Liver (tissue), 9 donors: ENCODE measurements around the gene LRMDA. TPM values are rescaled to one million over a fixed set of nuclear protein-coding genes. Genes with fewer than 3 reads are reported as not detected.
"Not testable (repeated sequence)": the region's sequence is repeated elsewhere in the genome, so short reads cannot be mapped to it uniquely, and the experiment has no call there.

Experiments used
- DNase-seq: peaks from one replicate; pipeline ENCODE4 v3.0.0-alpha.2; 2017; ENCODE audit warnings: low spot score
- H3K27ac ChIP-seq, 2 donors: one replicate each; pipeline ENCODE4 v1.7.0; 2013; ENCODE audit warnings: inconsistent platforms in 2 of 2, low read length in 2 of 2, control low read depth in 1 of 2, low read depth in 1 of 2, mild to moderate bottlenecking in 1 of 2
- H3K27me3 ChIP-seq, 4 donors: one replicate each; pipeline versions ENCODE4 v1.6.1 to v1.7.0; 2013; ENCODE audit warnings: low read length in 3 of 4, inconsistent platforms in 1 of 4, mild to moderate bottlenecking in 1 of 4, moderate library complexity in 1 of 4; ENCODE audit not compliant: control insufficient read depth in 4 of 4, insufficient read depth in 4 of 4
- H3K36me3 ChIP-seq, 4 donors: one replicate each; pipeline versions ENCODE4 v1.6.1 to v1.7.0; 2013; ENCODE audit warnings: low read length in 3 of 4, mild to moderate bottlenecking in 3 of 4, low read depth in 1 of 4, moderate library complexity in 1 of 4; ENCODE audit not compliant: control insufficient read depth in 4 of 4, insufficient read depth in 3 of 4
- H3K4me1 ChIP-seq, 4 donors: one replicate each; pipeline versions ENCODE4 v1.6.1 to v1.7.0; 2013; ENCODE audit warnings: low read length in 3 of 4, mild to moderate bottlenecking in 3 of 4, moderate library complexity in 1 of 4; ENCODE audit not compliant: control insufficient read depth in 4 of 4, insufficient read depth in 4 of 4
- H3K4me3 ChIP-seq, 3 donors: one replicate each; pipeline versions ENCODE4 v1.6.1 to v1.7.0; 2013; ENCODE audit warnings: low read length in 3 of 3, control low read depth in 1 of 3, low read depth in 1 of 3, mild to moderate bottlenecking in 1 of 3
- H3K9ac ChIP-seq, 2 donors: one replicate each; pipeline ENCODE4 v1.7.0; 2013; ENCODE audit warnings: low read length in 2 of 2, mild to moderate bottlenecking in 2 of 2, moderate library complexity in 2 of 2, control low read depth in 1 of 2, low read depth in 1 of 2
- H3K9me3 ChIP-seq, 4 donors: one replicate each; pipeline versions ENCODE4 v1.6.1 to v1.7.0; 2013; ENCODE audit warnings: low read length in 3 of 4; ENCODE audit not compliant: control insufficient read depth in 4 of 4
- EGR1 ChIP-seq, 2 donors: IDR thresholded peaks; 2 replicates each; pipeline ENCODE4 v1.6.1; 2016 to 2018; ENCODE audit warnings: antibody characterized with exemption in 2 of 2, low read depth in 2 of 2
- FOXA1 ChIP-seq: IDR thresholded peaks from 2 replicates; pipeline ENCODE4 v1.6.1; 2016; ENCODE audit warnings: antibody characterized with exemption
- FOXA2 ChIP-seq: IDR thresholded peaks from 2 replicates; pipeline ENCODE4 v1.6.1; 2016; ENCODE audit warnings: antibody characterized with exemption
- GABPA ChIP-seq, 2 donors: IDR thresholded peaks in 1 of 2; conservative IDR thresholded peaks in 1 of 2; 2 replicates each; pipeline ENCODE4 v1.6.1; 2016; ENCODE audit warnings: antibody characterized with exemption in 2 of 2, mild to moderate bottlenecking in 1 of 2, moderate library complexity in 1 of 2
- HNF4A ChIP-seq, 2 donors: conservative IDR thresholded peaks; 2 replicates each; pipeline ENCODE4 v1.6.1; 2016; ENCODE audit warnings: antibody characterized with exemption in 2 of 2, mild to moderate bottlenecking in 2 of 2
- HNF4G ChIP-seq: IDR thresholded peaks from 2 replicates; pipeline ENCODE4 v1.6.1; 2016; ENCODE audit warnings: antibody characterized with exemption
- JUND ChIP-seq, 2 donors: IDR thresholded peaks; 2 replicates each; pipeline ENCODE4 v1.6.1; 2016; ENCODE audit warnings: antibody characterized with exemption in 2 of 2
- RAD21 ChIP-seq, 2 donors: IDR thresholded peaks; 2 replicates each; pipeline ENCODE4 v1.6.1; 2016; ENCODE audit warnings: antibody characterized with exemption in 2 of 2, mild to moderate bottlenecking in 2 of 2
- REST ChIP-seq: IDR thresholded peaks from 2 replicates; pipeline ENCODE4 v1.6.1; 2016; ENCODE audit warnings: antibody characterized with exemption, mild to moderate bottlenecking
- RXRA ChIP-seq, 2 donors: IDR thresholded peaks; 2 replicates each; pipeline ENCODE4 v1.6.1; 2017 to 2018; ENCODE audit warnings: antibody characterized with exemption in 2 of 2, mild to moderate bottlenecking in 1 of 2
- SP1 ChIP-seq: IDR thresholded peaks from 2 replicates; pipeline ENCODE4 v1.6.1; 2018; ENCODE audit warnings: antibody characterized with exemption, mild to moderate bottlenecking
- TAF1 ChIP-seq: conservative IDR thresholded peaks from 2 replicates; pipeline ENCODE4 v1.6.1; 2016; ENCODE audit warnings: antibody characterized with exemption, mild to moderate bottlenecking
- YY1 ChIP-seq: IDR thresholded peaks from 2 replicates; pipeline ENCODE4 v1.6.1; 2016; ENCODE audit warnings: antibody characterized with exemption, mild to moderate bottlenecking
- WGBS: extraction: QIAGEN DNeasy Blood & Tissue Kit; methylation state at CpG from one replicate; pipeline ENCODE4 v1.1.7; 2013; 5-methylcytosine and 5-hydroxymethylcytosine counted together
- polyA plus RNA-seq, 2 donors: library from polyadenylated mRNA; stranded (reverse) in 1 of 2; unstranded in 1 of 2; fragments of 200-250 nt in 1 of 2; fragments of >200 nt in 1 of 2; fragmentation: Nextera tagmentation in 1 of 2; extraction: Ambion mirVana in 1 of 2; gene quantifications; one replicate each; pipeline versions ENCODE4 v1.2.1 to v1.2.3, GENCODE V29; 2013 to 2015
- total RNA-seq, 2 donors: library from RNA; depleted of rRNA; stranded (reverse); fragments of >200 nt; gene quantifications; one replicate each; pipeline ENCODE4 v1.2.3, GENCODE V29; 2014
- donor health status: healthy.
- donor health status: healthy.
- donor health status: healthy.
- donor health status: healthy.
- donor health status: healthy.

The LRMDA gene
- total and polyA plus RNA-seq, 4 donors = 7.9 to 15.8 (median 11.3) TPM

GRCh38 chr10:76139431-76139830, 708.0 kb downstream of the LRMDA start:
- Histone ChIP-seq H3K27me3 (no peaks in the 10 kb centered on the region), H3K4me3 (no peak overlapping the region), H3K9me3 (no peaks in the 10 kb centered on the region), H3K27ac (no peak overlapping the region), H3K36me3 (no peaks in the 10 kb centered on the region), H3K4me1 (no peaks in the 10 kb centered on the region), H3K9ac (no peak overlapping the region)
- DNase-seq = no peak
- no peak for TF ChIP-seq REST
- TF ChIP-seq FOXA1 = no peak
- no peak for TF ChIP-seq HNF4G
- TF ChIP-seq SP1 = no peak
- no peak for TF ChIP-seq TAF1
- TF ChIP-seq EGR1 (IDR thresholded peaks at IDR 0.05; ENCODE audit: low read depth in 2 of 2) = no peak
- TF ChIP-seq YY1 = no peak
- no peak for TF ChIP-seq HNF4A (conservative IDR thresholded peaks at IDR 0.05)
- TF ChIP-seq FOXA2 = no peak
- WGBS = 96% methylated on average over 5 of the region's 5 CpGs

- Histone ChIP-seq H3K27me3 (no peaks in the 10 kb centered on the region), H3K4me3 (no peak overlapping the region), H3K4me1 (no peaks in the 10 kb centered on the region), H3K9ac (no peak overlapping the region), H3K9me3 (no peaks in the 10 kb centered on the region), H3K36me3 (no peaks in the 10 kb centered on the region), H3K27ac (no peak overlapping the region)
- TF ChIP-seq TAF1 = no peak
- no peak for TF ChIP-seq RAD21 (IDR thresholded peaks at IDR 0.05)
- no peak for TF ChIP-seq YY1
- no peak for TF ChIP-seq GABPA (IDR thresholded peaks at IDR 0.05 in 1 of 2, conservative IDR thresholded peaks at IDR 0.05 in 1 of 2)
- no peak for TF ChIP-seq SP1
- no peak for TF ChIP-seq RXRA (IDR thresholded peaks at IDR 0.05)
- no peak for TF ChIP-seq JUND (IDR thresholded peaks at IDR 0.05)
- 95% methylated on average over 3 of the region's 3 CpGs for WGBS
- no peak for DNase-seq
Observed at GRCh38 chr10:76141376-76141775, 710.0 kb downstream of the LRMDA start.

GRCh38 chr10:76148217-76148616, 716.8 kb downstream of the LRMDA start:
- not testable (repeated sequence) for H3K36me3 ChIP-seq, H3K9ac ChIP-seq, H3K27ac ChIP-seq, H3K9me3 ChIP-seq, H3K4me1 ChIP-seq, H3K4me3 ChIP-seq, DNase-seq, H3K27me3 ChIP-seq
- WGBS = 77% methylated on average over 8 of the region's 8 CpGs
